ENCODE results near the gene SV2B.

SV2B gene

DNA sequence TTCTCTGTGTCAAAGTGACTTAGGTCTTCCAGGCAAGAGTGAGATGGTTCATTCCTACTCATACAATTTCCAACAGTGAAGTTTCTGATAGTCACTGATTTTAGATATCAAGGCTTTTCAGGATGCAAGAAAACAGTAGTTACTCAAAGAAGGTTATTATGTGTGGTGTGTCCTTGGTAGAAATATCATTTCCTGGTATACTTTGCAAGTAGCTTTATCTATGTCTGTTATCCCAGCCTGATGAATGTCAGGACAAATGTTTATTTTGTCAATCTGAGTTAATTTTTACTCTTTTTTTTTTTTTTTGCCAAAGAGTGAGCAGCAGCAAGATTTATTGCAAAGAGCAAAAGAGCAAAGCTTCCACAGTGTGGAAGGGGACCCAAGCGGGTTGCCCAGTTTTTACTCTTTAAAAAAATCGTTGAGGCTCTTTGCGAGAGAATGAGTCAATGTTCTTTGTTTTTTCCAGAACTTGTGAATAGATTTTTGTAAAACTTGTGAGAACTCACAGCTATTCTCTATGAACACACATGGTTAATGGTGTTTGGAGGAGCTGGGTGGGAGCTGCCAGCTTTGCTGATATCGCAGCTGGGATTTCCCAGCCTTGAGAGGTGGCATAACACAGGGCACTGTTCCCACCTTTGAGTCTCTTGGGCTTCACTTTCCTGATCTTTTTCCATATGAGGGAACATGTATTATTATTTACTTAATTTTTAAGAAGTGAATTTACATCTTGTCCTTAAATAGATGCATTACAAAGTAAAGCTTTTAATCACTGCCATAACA is 51.9 kb downstream of the SV2B start:
- no peaks in the 10 kb centered on the region for H3K36me3 ChIP-seq (ENCODE audit: control insufficient read depth in 1 of 2, insufficient read depth in 2 of 2, low read length in 2 of 2)
- H3K27ac ChIP-seq (ENCODE audit: low read depth, low read length), result no peak overlapping the region
- no peak overlapping the region for H3K4ac ChIP-seq (ENCODE audit: low read depth, low read length)
- H4K12ac ChIP-seq (ENCODE audit: low read depth, low read length), result no peak overlapping the region
- no peak overlapping the region for H3K4me2 ChIP-seq (ENCODE audit: low read length)
- no peaks in the 10 kb centered on the region for H3K9me3 ChIP-seq (ENCODE audit: insufficient read depth, low read depth, low read length)
- H2AFZ ChIP-seq (ENCODE audit: insufficient read depth, low read length, poor library complexity), result no peak overlapping the region
- H4K91ac ChIP-seq (ENCODE audit: low read depth, low read length), result no peak overlapping the region
- H3K14ac ChIP-seq (ENCODE audit: low read length), result no peak overlapping the region
- no peaks in the 10 kb centered on the region for H3K79me1 ChIP-seq (ENCODE audit: low read length)
- no peak overlapping the region for H3K18ac ChIP-seq (ENCODE audit: low read length)
- H2BK5ac ChIP-seq (ENCODE audit: low read depth, low read length, poor library complexity), result no peak overlapping the region
- H3K27me3 ChIP-seq (ENCODE audit: insufficient read depth, low read length), result no peaks in the 10 kb centered on the region
- H2AK5ac ChIP-seq (ENCODE audit: low read length), result no peak overlapping the region
- no peak overlapping the region for H2BK120ac ChIP-seq (ENCODE audit: insufficient read depth, low read length, poor library complexity)
- no peaks in the 10 kb centered on the region for H3K4me1 ChIP-seq (ENCODE audit: control insufficient read depth in 1 of 2, insufficient read depth in 2 of 2, low read length in 2 of 2)
- H3K9ac ChIP-seq (ENCODE audit: low read length), result no peak overlapping the region
- H2BK12ac ChIP-seq (ENCODE audit: low read length), result no peak overlapping the region
- no peak overlapping the region for H3K4me3 ChIP-seq (ENCODE audit: low read depth, low read length)
- no peak overlapping the region for H4K8ac ChIP-seq (ENCODE audit: low read depth, low read length)
- no CpG with 5 or more reads among the region's 4 CpGs for WGBS (ENCODE audit: extremely low coverage, insufficient coverage, insufficient read length)
- DNase-seq, result no peak
- no peaks in the 10 kb centered on the region for H3K79me2 ChIP-seq (ENCODE audit: control insufficient read depth, insufficient read depth, low read length, poor library complexity)
- H3K23ac ChIP-seq (ENCODE audit: low read length), result no peak overlapping the region

DNA sequence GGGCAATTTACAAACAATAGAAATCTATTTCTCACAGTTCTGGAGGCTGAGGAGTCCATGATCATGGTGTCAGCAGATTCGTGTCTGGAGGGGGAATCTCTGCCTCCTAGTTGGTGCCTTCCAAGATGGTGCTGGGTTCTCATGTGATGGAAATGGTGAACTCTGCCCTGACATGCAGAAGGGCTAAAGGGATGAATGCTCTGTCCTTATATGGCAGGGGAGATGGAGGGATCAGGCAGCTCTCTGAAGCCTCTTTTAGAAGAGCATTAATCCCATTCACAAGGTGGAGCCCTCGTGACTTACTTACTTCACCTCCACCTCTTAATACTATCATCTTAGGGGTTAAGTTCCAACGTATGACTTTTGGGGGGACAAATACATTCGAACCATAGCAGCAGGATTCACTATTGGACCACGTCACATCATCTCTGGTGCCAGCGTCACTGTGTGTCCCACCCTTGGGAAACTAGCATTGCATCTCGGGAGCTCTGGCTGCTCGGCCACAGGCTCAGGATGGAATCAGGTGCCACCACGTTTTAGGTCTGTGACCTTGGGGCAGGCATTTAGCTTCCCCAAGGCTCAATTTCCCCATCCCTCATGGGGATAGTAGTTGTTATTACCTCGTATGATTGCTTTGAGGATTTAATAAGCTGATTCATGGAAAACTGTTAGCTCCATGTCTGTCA is 53.0 kb downstream of the SV2B start:
- Histone ChIP-seq H3K23ac (ENCODE audit: low read length) (no peak overlapping the region), H4K12ac (ENCODE audit: low read depth, low read length) (no peak overlapping the region), H2AFZ (ENCODE audit: insufficient read depth, low read length, poor library complexity) (no peak overlapping the region), H2AK5ac (ENCODE audit: low read length) (no peak overlapping the region), H3K18ac (ENCODE audit: low read length) (no peak overlapping the region), H3K79me1 (ENCODE audit: low read length) (no peaks in the 10 kb centered on the region), H3K14ac (ENCODE audit: low read length) (no peak overlapping the region), H3K79me2 (ENCODE audit: control insufficient read depth, insufficient read depth, low read length, poor library complexity) (no peaks in the 10 kb centered on the region), H3K27ac (ENCODE audit: low read depth, low read length) (no peak overlapping the region), H3K4ac (ENCODE audit: low read depth, low read length) (no peak overlapping the region), H4K91ac (ENCODE audit: low read depth, low read length) (no peak overlapping the region), H2BK120ac (ENCODE audit: insufficient read depth, low read length, poor library complexity) (no peak overlapping the region), H3K27me3 (ENCODE audit: insufficient read depth, low read length) (no peaks in the 10 kb centered on the region), H3K4me1 (ENCODE audit: control insufficient read depth in 1 of 2, insufficient read depth in 2 of 2, low read length in 2 of 2) (no peaks in the 10 kb centered on the region), H3K4me3 (ENCODE audit: low read depth, low read length) (no peak overlapping the region), H2BK12ac (ENCODE audit: low read length) (no peak overlapping the region), H3K4me2 (ENCODE audit: low read length) (no peak overlapping the region), H3K9me3 (ENCODE audit: insufficient read depth, low read depth, low read length) (no peaks in the 10 kb centered on the region), H3K36me3 (ENCODE audit: control insufficient read depth in 1 of 2, insufficient read depth in 2 of 2, low read length in 2 of 2) (no peaks in the 10 kb centered on the region), H3K9ac (ENCODE audit: low read length) (no peak overlapping the region), H4K8ac (ENCODE audit: low read depth, low read length) (no peak overlapping the region), H2BK5ac (ENCODE audit: low read depth, low read length, poor library complexity) (no peak overlapping the region)
- DNase-seq, result no peak
- WGBS (ENCODE audit: extremely low coverage, insufficient coverage, insufficient read length), result no CpG with 5 or more reads among the region's 10 CpGs

DNA sequence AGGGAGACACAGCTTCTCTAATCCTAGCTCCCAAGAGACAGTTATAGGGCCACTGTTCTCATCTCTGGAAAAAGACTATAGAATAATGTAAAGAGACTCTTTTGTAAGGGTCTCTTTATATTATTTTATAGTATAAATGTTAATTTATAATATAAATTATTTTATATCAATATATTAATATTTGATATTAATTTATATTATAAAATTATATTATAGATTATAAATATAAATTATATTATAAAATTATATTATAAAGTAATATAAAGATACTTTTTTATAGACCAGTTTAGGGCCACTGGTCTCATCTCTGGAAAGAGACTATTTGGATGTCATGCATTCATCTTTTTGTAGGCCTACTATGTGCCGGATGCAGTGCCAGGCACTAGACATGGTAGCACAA is 53.9 kb downstream of the SV2B start:
- no CpG with 5 or more reads among the region's 1 CpG for WGBS (ENCODE audit: extremely low coverage, insufficient coverage, insufficient read length)
- no peak overlapping the region for H2BK12ac ChIP-seq (ENCODE audit: low read length)
- no peak overlapping the region for H2BK120ac ChIP-seq (ENCODE audit: insufficient read depth, low read length, poor library complexity)
- H3K36me3 ChIP-seq (ENCODE audit: control insufficient read depth in 1 of 2, insufficient read depth in 2 of 2, low read length in 2 of 2), result no peaks in the 10 kb centered on the region
- no peaks in the 10 kb centered on the region for H3K9me3 ChIP-seq (ENCODE audit: insufficient read depth, low read depth, low read length)
- H3K9ac ChIP-seq (ENCODE audit: low read length), result no peak overlapping the region
- no peak for DNase-seq
- H4K91ac ChIP-seq (ENCODE audit: low read depth, low read length), result no peak overlapping the region
- no peak overlapping the region for H2BK5ac ChIP-seq (ENCODE audit: low read depth, low read length, poor library complexity)
- H2AFZ ChIP-seq (ENCODE audit: insufficient read depth, low read length, poor library complexity), result no peak overlapping the region
- no peaks in the 10 kb centered on the region for H3K4me1 ChIP-seq (ENCODE audit: control insufficient read depth in 1 of 2, insufficient read depth in 2 of 2, low read length in 2 of 2)
- H2AK5ac ChIP-seq (ENCODE audit: low read length), result no peak overlapping the region
- H3K23ac ChIP-seq (ENCODE audit: low read length), result no peak overlapping the region
- H3K4me3 ChIP-seq (ENCODE audit: low read depth, low read length), result no peak overlapping the region
- no peaks in the 10 kb centered on the region for H3K79me2 ChIP-seq (ENCODE audit: control insufficient read depth, insufficient read depth, low read length, poor library complexity)
- H4K12ac ChIP-seq (ENCODE audit: low read depth, low read length), result no peak overlapping the region
- H3K4ac ChIP-seq (ENCODE audit: low read depth, low read length), result no peak overlapping the region
- H4K8ac ChIP-seq (ENCODE audit: low read depth, low read length), result no peak overlapping the region
- no peaks in the 10 kb centered on the region for H3K27me3 ChIP-seq (ENCODE audit: insufficient read depth, low read length)
- no peak overlapping the region for H3K4me2 ChIP-seq (ENCODE audit: low read length)
- no peak overlapping the region for H3K18ac ChIP-seq (ENCODE audit: low read length)
- H3K79me1 ChIP-seq (ENCODE audit: low read length), result no peaks in the 10 kb centered on the region
- H3K27ac ChIP-seq (ENCODE audit: low read depth, low read length), result no peak overlapping the region
- H3K14ac ChIP-seq (ENCODE audit: low read length), result no peak overlapping the region

DNA sequence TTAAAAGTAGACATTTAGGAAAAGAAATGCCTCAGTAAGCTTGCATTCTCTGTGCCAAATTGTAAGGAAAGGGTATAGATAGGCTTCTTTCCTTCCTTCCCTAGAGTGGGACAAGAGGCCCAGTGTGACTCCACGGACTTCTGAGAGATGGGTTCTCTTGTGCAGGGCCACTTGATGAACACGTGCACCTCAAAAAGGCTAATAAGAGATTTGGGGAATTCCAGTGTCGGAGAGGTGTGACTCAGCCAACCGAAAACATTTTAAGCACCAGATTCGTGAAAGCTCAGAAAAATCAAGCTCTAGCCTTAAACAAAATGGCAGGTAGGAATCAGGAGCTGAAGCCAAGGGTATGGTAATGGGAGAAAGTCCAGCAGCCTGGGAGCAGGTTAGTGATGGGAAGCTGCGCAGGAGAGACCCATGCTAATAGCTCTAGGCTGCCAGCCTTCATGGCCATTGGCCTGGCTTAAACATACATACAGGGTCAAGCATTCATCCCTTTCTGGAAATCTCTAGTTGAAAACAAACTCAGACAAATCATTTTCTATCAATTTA is 56.2 kb downstream of the SV2B start:
- Histone ChIP-seq H3K9me3 (ENCODE audit: insufficient read depth, low read depth, low read length) (no peaks in the 10 kb centered on the region), H3K14ac (ENCODE audit: low read length) (no peak overlapping the region), H3K27ac (ENCODE audit: low read depth, low read length) (no peak overlapping the region), H3K79me2 (ENCODE audit: control insufficient read depth, insufficient read depth, low read length, poor library complexity) (no peaks in the 10 kb centered on the region), H2BK120ac (ENCODE audit: insufficient read depth, low read length, poor library complexity) (no peak overlapping the region), H3K4ac (ENCODE audit: low read depth, low read length) (no peak overlapping the region), H2AK5ac (ENCODE audit: low read length) (no peak overlapping the region), H4K8ac (ENCODE audit: low read depth, low read length) (no peak overlapping the region), H3K23ac (ENCODE audit: low read length) (no peak overlapping the region), H2BK12ac (ENCODE audit: low read length) (no peak overlapping the region), H2BK5ac (ENCODE audit: low read depth, low read length, poor library complexity) (no peak overlapping the region), H4K91ac (ENCODE audit: low read depth, low read length) (no peak overlapping the region), H3K9ac (ENCODE audit: low read length) (no peak overlapping the region), H4K12ac (ENCODE audit: low read depth, low read length) (no peak overlapping the region), H3K36me3 (ENCODE audit: control insufficient read depth in 1 of 2, insufficient read depth in 2 of 2, low read length in 2 of 2) (no peaks in the 10 kb centered on the region), H3K4me2 (ENCODE audit: low read length) (no peak overlapping the region), H3K4me1 (ENCODE audit: control insufficient read depth in 1 of 2, insufficient read depth in 2 of 2, low read length in 2 of 2) (no peaks in the 10 kb centered on the region), H3K18ac (ENCODE audit: low read length) (no peak overlapping the region), H3K27me3 (ENCODE audit: insufficient read depth, low read length) (no peaks in the 10 kb centered on the region), H3K79me1 (ENCODE audit: low read length) (no peaks in the 10 kb centered on the region), H2AFZ (ENCODE audit: insufficient read depth, low read length, poor library complexity) (no peak overlapping the region), H3K4me3 (ENCODE audit: low read depth, low read length) (no peak overlapping the region)
- no peak for DNase-seq
- no CpG with 5 or more reads among the region's 6 CpGs for WGBS (ENCODE audit: extremely low coverage, insufficient coverage, insufficient read length)
